Measurements from ENCODE around the gene BMPR1A. TPM values are rescaled to one million over a fixed set of nuclear protein-coding genes. Genes with fewer than 3 reads are reported as not detected.

Gene BMPR1A
- total RNA-seq, 2 experiments from 2014 or later = 2.9 to 6.8 TPM

GRCh38 chr10:86775056-86775869 lies 18.8 kb downstream of the BMPR1A start:
- CTCF ChIA-PET = no interaction called here
- intact Hi-C loops (cut with micrococcal nuclease) = no loop called here
- Mint-ChIP-seq H3K4me1 (ENCODE audit: low read depth) (no peaks in the 10 kb centered on the region), H3K9me3 (no peaks in the 10 kb centered on the region), H3K36me3 (ENCODE audit: low read depth) (peaks cover 2% of the 10 kb centered on the region), H3K27me3 (ENCODE audit: low read depth) (no peaks in the 10 kb centered on the region), H3K4me3 (no peak overlapping the region), H3K27ac (no peak overlapping the region)
- DNase-seq = no peak

GRCh38 chr10:86775870-86776180 lies 19.4 kb downstream of the BMPR1A start:
- CTCF ChIA-PET = no interaction called here
- no peaks in the 10 kb centered on the region for H3K4me1 Mint-ChIP-seq (ENCODE audit: low read depth)

GRCh38 chr10:86779220-86780017 lies 23.0 kb downstream of the BMPR1A start:
- no peak overlapping the region for H3K27ac Mint-ChIP-seq
- intact Hi-C loops (cut with micrococcal nuclease) = no loop called here
- H3K4me1 Mint-ChIP-seq (ENCODE audit: low read depth) = no peaks in the 10 kb centered on the region
- CTCF ChIA-PET = no interaction called here
- peaks cover 3% of the 10 kb centered on the region for H3K9me3 Mint-ChIP-seq
- peaks cover 4% of the 10 kb centered on the region for H3K36me3 Mint-ChIP-seq (ENCODE audit: low read depth)
- no peak for DNase-seq
- no peaks in the 10 kb centered on the region for H3K27me3 Mint-ChIP-seq (ENCODE audit: low read depth)
- no peak overlapping the region for H3K4me3 Mint-ChIP-seq

More at GRCh38 chr10:86775870-86776180, 19.4 kb downstream of the BMPR1A start:
- peaks cover 2% of the 10 kb centered on the region for H3K36me3 Mint-ChIP-seq (ENCODE audit: low read depth)
- H3K27me3 Mint-ChIP-seq (ENCODE audit: low read depth) = no peaks in the 10 kb centered on the region
- no peak overlapping the region for H3K4me3 Mint-ChIP-seq
- H3K27ac Mint-ChIP-seq = no peak overlapping the region
- intact Hi-C loops (cut with micrococcal nuclease) = no loop called here
- no peaks in the 10 kb centered on the region for H3K9me3 Mint-ChIP-seq
- no peak for DNase-seq

GRCh38 chr10:86782701-86783418 lies 26.4 kb downstream of the BMPR1A start:
- intact Hi-C loops (cut with micrococcal nuclease) = no loop called here
- Mint-ChIP-seq H3K4me1 (ENCODE audit: low read depth) (no peaks in the 10 kb centered on the region), H3K4me3 (no peak overlapping the region), H3K27ac (no peak overlapping the region), H3K27me3 (ENCODE audit: low read depth) (no peaks in the 10 kb centered on the region), H3K9me3 (peaks cover 10% of the 10 kb centered on the region), H3K36me3 (ENCODE audit: low read depth) (peaks cover 10% of the 10 kb centered on the region)
- no peak for DNase-seq
- CTCF ChIA-PET = interaction anchor here (0.6 kb wide), 1 partner anchor 96 kb away, joined by 3 read pairs; no protein-coding TSS in a partner anchor

- intact Hi-C loops (cut with micrococcal nuclease) = no loop called here
- Mint-ChIP-seq H3K4me3 (no peak overlapping the region), H3K4me1 (ENCODE audit: low read depth) (no peaks in the 10 kb centered on the region), H3K27me3 (ENCODE audit: low read depth) (no peaks in the 10 kb centered on the region), H3K36me3 (ENCODE audit: low read depth) (peaks cover 8% of the 10 kb centered on the region), H3K27ac (no peak overlapping the region), H3K9me3 (peaks cover 10% of the 10 kb centered on the region)
- CTCF ChIA-PET = no interaction called here
- DNase-seq = no peak
Measured at GRCh38 chr10:86785037-86785436, 28.6 kb downstream of the BMPR1A start.

GRCh38 chr10:86785968-86786367 lies 29.5 kb downstream of the BMPR1A start:
- Mint-ChIP-seq H3K4me3 (no peak overlapping the region), H3K36me3 (ENCODE audit: low read depth) (peaks cover 8% of the 10 kb centered on the region), H3K27me3 (ENCODE audit: low read depth) (no peaks in the 10 kb centered on the region), H3K27ac (no peak overlapping the region), H3K9me3 (peaks cover 12% of the 10 kb centered on the region), H3K4me1 (ENCODE audit: low read depth) (no peaks in the 10 kb centered on the region)
- DNase-seq = no peak
- CTCF ChIA-PET = interaction anchor here (0.7 kb wide), 1 partner anchor 35 kb away, joined by 3 read pairs; no protein-coding TSS in a partner anchor
- intact Hi-C loops (cut with micrococcal nuclease) = no loop called here

- no peaks in the 10 kb centered on the region for H3K4me1 Mint-ChIP-seq (ENCODE audit: low read depth)
- CTCF ChIA-PET = interaction anchor here (0.7 kb wide), 2 partner anchors 35 to 555 kb away, joined by 3 read pairs; no protein-coding TSS in a partner anchor
- no peak overlapping the region for H3K4me3 Mint-ChIP-seq
- peaks cover 8% of the 10 kb centered on the region for H3K36me3 Mint-ChIP-seq (ENCODE audit: low read depth)
- H3K9me3 Mint-ChIP-seq = peaks cover 9% of the 10 kb centered on the region
- H3K27me3 Mint-ChIP-seq (ENCODE audit: low read depth) = no peaks in the 10 kb centered on the region
- no peak for DNase-seq
- intact Hi-C loops (cut with micrococcal nuclease) = no loop called here
- H3K27ac Mint-ChIP-seq = no peak overlapping the region
Measured at GRCh38 chr10:86786368-86786767, 29.9 kb downstream of the BMPR1A start.

- intact Hi-C loops (cut with micrococcal nuclease) = no loop called here
- Mint-ChIP-seq H3K27ac (no peak overlapping the region), H3K9me3 (peaks cover 8% of the 10 kb centered on the region), H3K4me1 (ENCODE audit: low read depth) (no peaks in the 10 kb centered on the region), H3K27me3 (ENCODE audit: low read depth) (no peaks in the 10 kb centered on the region), H3K36me3 (ENCODE audit: low read depth) (peaks cover 4% of the 10 kb centered on the region), H3K4me3 (no peak overlapping the region)
- CTCF ChIA-PET = no interaction called here
- no peak for DNase-seq
Measured at GRCh38 chr10:86790394-86790793, 34.0 kb downstream of the BMPR1A start.

GRCh38 chr10:86792461-86793167 lies 36.2 kb downstream of the BMPR1A start:
- no peak overlapping the region for H3K4me3 Mint-ChIP-seq
- intact Hi-C loops (cut with micrococcal nuclease) = no loop called here
- H3K9me3 Mint-ChIP-seq = peaks cover 4% of the 10 kb centered on the region
- CTCF ChIA-PET = no interaction called here
- no peak for DNase-seq
- peaks cover 3% of the 10 kb centered on the region for H3K4me1 Mint-ChIP-seq (ENCODE audit: low read depth)
- no peaks in the 10 kb centered on the region for H3K27me3 Mint-ChIP-seq (ENCODE audit: low read depth)
- peaks cover 2% of the 10 kb centered on the region for H3K36me3 Mint-ChIP-seq (ENCODE audit: low read depth)
- no peak overlapping the region for H3K27ac Mint-ChIP-seq

GRCh38 chr10:86793696-86794095 lies 37.3 kb downstream of the BMPR1A start:
- Mint-ChIP-seq H3K27me3 (ENCODE audit: low read depth) (no peaks in the 10 kb centered on the region), H3K4me3 (no peak overlapping the region), H3K9me3 (peaks cover 1% of the 10 kb centered on the region), H3K4me1 (ENCODE audit: low read depth) (peaks cover 7% of the 10 kb centered on the region), H3K36me3 (ENCODE audit: low read depth) (no peaks in the 10 kb centered on the region), H3K27ac (no peak overlapping the region)
- intact Hi-C loops (cut with micrococcal nuclease) = no loop called here
- no peak for DNase-seq
- CTCF ChIA-PET = no interaction called here

GRCh38 chr10:86795353-86795752 lies 38.9 kb downstream of the BMPR1A start:
- Mint-ChIP-seq H3K4me1 (ENCODE audit: low read depth) (peaks cover 18% of the 10 kb centered on the region), H3K36me3 (ENCODE audit: low read depth) (no peaks in the 10 kb centered on the region), H3K9me3 (peaks cover 1% of the 10 kb centered on the region), H3K27me3 (ENCODE audit: low read depth) (no peaks in the 10 kb centered on the region), H3K27ac (no peak overlapping the region), H3K4me3 (no peak overlapping the region)
- CTCF ChIA-PET = interaction anchor here (0.5 to 1.0 kb wide), 4 partner anchors 44 to 862 kb away, joined by 3 read pairs; no protein-coding TSS in a partner anchor
- intact Hi-C loops (cut with micrococcal nuclease) = loop anchor here (5.0 kb wide), 1 partner anchor 83 kb away; no protein-coding TSS in a partner anchor
- no peak for DNase-seq

- no peak for DNase-seq
- CTCF ChIA-PET = interaction anchor here (0.6 kb wide), 1 partner anchor 142 kb away, joined by 3 read pairs; no protein-coding TSS in a partner anchor
- peaks cover 18% of the 10 kb centered on the region for H3K4me1 Mint-ChIP-seq (ENCODE audit: low read depth)
- intact Hi-C loops (cut with micrococcal nuclease) = loop anchor here (2.0 to 5.0 kb wide), 2 partner anchors 41 to 86 kb away; partner anchors contain the start of gene BMPR1A
- no peaks in the 10 kb centered on the region for H3K36me3 Mint-ChIP-seq (ENCODE audit: low read depth)
- H3K27me3 Mint-ChIP-seq (ENCODE audit: low read depth) = no peaks in the 10 kb centered on the region
- H3K4me3 Mint-ChIP-seq = no peak overlapping the region
- H3K9me3 Mint-ChIP-seq = no peaks in the 10 kb centered on the region
- no peak overlapping the region for H3K27ac Mint-ChIP-seq
Measured at GRCh38 chr10:86798025-86798424, 41.6 kb downstream of the BMPR1A start.
